HG02970 (cell line): ENCODE measurements around the gene RHOD.

Source experiments
- ATAC-seq: cut with Tn5 transposase; IDR thresholded peaks from one replicate; pipeline ENCODE4 v1.9.1; 2021; ENCODE audit warnings: mild to moderate bottlenecking, moderate library complexity, moderate number of reproducible peaks; ENCODE audit not compliant: unreplicated experiment, low FRiP score

The RHOD gene

DNA sequence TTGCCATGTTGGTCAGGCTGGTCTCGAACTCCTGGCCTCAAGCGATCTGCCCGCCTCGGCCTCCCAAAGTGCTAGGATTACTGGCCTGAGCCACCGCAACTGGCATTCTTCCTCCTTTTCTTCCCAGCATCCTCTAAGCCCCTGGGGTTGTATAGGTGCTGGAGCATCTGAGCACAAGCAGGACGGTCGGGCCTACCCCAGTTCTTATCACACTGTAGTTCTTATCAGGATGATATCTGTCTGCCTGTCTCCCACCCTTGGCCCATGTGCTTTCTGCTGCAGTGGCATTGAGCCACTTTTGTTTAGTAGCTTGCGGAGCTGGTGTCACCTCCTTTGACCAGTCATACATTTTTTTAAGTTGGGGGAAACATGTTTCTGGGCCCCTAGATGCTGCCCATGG lies 1.9 kb downstream of the RHOD start:
- ATAC-seq = no peak

- ATAC-seq = no peak
Measured at GRCh38 chr11:67059671-67060070, 3.0 kb downstream of the RHOD start.

DNA sequence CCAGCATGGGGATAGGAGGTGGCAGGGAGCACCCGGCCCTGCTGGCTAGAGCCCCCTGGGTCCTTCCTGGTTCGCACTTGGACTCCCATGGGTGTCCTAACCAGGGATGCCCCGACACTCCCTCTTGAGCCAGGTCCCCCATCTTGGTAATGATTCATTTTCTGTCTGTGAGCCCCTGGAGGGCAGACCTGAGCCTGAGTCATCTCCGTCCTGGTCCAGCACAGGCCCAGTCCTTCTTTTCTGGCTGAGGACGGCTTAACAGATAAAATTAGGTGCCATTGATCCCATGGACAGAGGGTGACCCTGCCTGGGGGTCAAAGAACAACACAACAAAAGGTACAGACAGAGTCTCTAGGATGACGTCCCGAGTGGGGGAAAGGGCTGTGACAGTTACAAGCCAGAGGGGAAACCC lies 3.5 kb downstream of the RHOD start:
- ATAC-seq = no peak

DNA sequence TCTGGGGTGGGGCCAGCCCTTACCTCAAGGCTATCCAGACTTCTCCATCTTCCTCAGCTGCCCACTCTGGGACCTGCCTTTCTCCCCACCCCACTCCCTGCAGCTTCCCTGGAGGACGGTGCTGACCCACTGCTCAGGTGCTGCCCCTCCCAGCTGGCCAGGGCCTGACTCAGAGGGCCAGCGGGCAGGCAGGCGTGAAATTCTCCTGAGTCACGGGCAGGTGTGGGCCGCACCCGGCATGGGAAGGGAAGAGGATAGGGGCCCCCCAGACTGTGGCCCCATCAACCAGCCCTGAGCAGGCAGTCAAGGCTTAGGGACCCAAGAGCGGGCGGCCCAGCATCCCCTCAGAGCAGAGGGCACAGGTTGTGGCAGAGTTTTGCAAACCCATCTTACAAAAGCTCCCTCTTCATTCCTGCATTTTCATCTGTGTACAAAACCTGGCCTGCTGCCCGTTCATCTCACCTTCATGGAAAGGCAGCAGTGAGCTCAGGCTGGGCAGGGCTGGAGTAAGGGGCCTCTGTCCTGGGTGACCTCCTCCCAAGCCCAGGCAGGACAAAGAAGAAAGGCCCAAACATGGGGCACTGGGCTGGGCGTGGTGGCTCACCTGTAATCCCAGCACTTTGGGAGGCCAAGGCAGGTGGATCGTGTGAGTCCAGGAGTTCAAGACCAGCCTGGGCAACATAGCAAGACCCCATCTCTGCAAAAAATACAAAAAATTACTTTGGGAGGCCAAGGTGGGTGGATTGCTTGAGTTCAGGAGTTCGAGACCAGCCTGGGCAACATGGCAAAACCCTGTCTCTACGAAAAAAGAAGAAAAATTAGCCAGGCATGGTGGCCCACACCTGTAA lies 6.1 kb downstream of the RHOD start:
- no peak for ATAC-seq

DNA sequence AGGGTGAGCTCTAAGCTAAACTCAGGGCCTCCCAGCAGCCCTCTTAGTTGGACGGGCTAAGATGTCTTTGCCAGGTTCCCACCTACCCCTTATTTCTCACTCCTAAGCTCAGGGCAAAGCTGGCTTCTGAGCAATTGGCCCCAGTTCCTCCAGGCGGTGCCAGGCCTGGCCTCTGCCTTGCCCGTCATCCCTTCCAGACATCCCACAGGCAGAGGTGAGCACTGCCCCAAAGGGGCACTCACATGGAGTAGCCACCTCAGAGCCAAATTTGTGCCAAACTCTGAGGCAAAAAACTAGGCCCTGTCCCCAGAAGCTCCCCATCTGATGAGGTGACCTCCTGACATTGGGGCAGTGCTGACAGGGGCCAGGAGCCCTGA lies 9.7 kb downstream of the RHOD start:
- ATAC-seq = no peak

- no peak for ATAC-seq
Measured at GRCh38 chr11:67071420-67072284, 15.0 kb downstream of the RHOD start.

GRCh38 chr11:67072295-67072694 lies 15.6 kb downstream of the RHOD start:
- no peak for ATAC-seq

- ATAC-seq = no peak
Measured at GRCh38 chr11:67073908-67074307, 17.3 kb downstream of the RHOD start.

DNA sequence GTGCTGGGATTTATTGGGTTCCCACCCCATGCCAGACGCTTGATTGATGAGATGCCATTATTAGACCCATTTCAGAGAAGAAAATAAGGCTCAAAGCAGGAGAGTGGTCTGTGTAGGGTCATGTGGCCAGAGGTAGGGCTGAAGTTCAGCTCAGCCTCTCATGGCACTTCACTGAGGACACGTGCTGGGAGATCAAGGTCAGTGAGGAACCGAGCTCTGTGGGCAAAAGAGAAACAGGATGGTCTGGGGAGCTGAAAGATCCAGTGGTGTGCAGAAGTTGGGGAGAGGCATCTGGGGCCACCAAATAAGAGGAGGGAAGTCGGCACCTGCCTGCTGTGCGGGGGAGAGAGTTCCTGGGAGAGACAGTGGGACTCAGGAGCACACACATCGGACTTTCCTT lies 19.6 kb downstream of the RHOD start:
- no peak for ATAC-seq

DNA sequence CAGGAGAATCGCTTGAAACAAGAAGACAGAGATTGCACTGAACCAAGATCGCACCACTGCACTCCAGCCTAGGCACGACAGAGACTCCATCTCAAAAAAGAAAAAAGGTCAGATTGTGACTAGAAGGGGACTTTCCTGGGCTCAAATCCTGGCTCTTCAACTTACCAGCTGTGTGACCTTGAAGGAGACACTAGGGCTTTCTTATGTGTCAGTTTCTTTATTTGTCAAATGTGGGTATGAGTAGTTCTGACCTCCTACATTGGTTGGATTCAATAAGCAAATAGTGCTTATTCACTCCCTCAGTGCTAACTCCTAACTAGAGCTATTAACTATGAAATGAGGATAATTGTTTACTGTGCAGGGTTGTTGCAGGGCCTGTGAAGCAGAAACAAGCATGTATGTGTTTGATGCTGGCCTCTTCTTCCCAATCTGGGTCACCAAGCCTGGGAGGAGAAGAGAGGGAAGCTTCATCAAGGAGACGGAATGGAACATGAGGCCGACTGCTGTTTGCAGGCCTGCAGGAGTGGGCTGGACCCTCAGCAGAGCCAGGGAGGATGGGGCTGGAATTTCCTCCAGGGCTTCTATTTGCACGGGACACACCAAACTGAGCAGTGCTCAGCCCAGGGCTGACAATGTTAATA lies 22.5 kb downstream of the RHOD start:
- ATAC-seq = no peak

DNA sequence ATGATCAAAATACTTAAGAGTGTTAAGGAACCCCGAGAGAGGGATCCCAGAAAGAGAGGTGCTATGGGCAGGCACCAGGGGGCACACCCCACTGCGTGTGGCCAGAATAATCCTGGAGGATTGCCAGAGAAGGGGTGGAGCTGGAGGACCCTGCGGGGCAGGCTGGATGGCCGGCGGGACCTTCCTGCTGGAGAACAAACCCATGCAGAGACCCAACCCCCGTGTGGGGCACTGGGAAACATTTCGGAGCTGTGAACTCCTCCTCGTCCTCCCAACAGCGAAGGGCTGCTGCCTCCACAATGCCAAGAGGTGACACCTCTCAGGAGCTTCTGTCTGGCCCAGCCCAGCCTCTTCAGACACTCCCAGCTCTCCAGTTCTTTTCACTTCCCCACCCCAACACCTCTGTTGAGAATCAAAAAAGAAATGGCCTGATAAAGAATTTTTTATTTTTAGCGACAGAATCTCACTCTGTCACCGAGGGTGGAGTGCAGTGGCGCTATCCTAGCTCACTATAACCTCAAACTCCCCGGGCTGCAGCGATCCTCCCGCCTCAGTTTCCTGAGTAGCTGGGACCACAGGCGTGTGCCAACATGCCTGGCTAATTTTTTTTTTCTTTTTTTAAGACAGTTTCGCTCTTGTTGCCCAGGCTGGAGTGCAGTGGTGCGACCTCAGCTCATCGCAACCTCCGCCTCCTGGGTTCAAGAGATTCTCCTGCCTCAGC lies 25.6 kb downstream of the RHOD start:
- no peak for ATAC-seq

DNA sequence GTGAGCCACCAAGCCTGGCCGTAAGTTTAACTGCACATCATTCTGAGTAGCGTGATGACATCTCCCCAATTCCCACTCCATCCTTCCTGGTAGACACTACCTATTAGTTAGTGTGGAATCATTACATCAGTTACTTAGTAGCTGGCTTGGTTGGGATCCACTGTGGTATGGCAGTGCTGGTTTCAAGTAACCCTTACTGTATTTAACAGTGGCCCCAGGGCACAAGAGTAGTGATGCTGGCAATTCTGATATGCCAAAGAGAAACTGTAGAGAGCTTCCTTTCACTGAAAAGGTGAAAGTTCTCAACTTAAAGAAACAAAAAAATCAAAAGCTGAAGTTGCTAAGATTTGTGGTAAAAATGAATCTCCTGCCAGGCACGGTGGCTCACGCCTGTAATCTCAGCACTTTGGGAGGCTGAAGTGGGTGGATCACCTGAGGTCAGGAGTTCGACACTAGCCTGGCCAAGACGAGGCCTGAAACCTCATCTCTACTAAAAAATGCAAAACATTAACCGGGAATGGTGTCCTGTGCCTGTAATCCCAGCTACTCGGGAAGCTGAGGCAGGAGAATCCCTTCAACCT lies 27.2 kb downstream of the RHOD start:
- no peak for ATAC-seq

GRCh38 chr11:67085617-67086016 lies 29.0 kb downstream of the RHOD start:
- ATAC-seq = no peak

DNA sequence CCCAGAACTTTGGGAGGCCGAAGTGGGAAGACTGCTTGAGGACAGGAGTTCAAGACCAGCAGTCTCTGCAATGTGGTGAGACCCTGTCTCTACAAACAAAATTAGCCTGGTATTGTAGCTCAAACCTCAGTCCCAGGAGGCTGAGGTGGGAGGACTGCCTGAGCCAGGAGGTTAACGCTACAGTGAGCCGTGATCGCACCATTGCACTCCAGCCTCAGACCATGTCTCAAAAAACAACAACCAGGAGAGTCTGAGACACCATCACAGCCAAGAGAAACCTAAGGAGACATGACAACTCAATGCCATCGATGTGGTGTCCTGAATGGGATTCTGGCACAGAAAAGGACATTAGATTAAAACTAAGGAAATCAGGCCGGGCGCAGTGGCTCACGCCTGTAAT lies 34.1 kb downstream of the RHOD start:
- no peak for ATAC-seq

GRCh38 chr11:67095214-67095507 lies 38.5 kb downstream of the RHOD start:
- no peak for ATAC-seq

- ATAC-seq = no peak
Measured at GRCh38 chr11:67098799-67099429, 42.3 kb downstream of the RHOD start.

GRCh38 chr11:67099831-67100324 lies 43.2 kb downstream of the RHOD start:
- no peak for ATAC-seq

GRCh38 chr11:67102664-67103063 lies 46.0 kb downstream of the RHOD start:
- ATAC-seq = no peak

- ATAC-seq = no peak
Measured at GRCh38 chr11:67105964-67106363, 49.3 kb downstream of the RHOD start.

DNA sequence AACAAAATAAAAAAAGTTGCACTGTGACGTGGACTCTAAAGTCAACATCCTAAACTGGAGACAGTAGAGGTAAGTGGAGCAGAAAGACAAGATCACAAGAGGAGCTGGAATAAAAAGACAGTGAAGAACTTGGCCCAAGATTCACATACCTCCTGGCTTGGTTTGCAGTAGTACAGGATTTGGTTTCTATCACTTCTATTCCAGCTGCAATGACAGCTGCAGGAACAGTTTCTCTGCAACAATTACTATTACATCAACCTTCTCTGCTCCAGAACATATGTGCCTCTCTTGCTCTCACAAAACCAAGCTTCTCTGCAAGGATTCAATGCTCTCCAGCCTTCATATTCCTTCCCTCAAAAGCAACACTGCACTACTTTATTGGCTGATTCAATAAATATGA lies 54.6 kb downstream of the RHOD start:
- ATAC-seq = no peak
